HUDEP-2 (cell line): ENCODE results near the gene NOTCH4.
A peak's percentile ranks its signal among the peaks of the same experiment; 100 is the strongest.
"Not testable (repeated sequence)": the region's sequence is repeated elsewhere in the genome, so short reads cannot be mapped to it uniquely, and the experiment has no call there.

Experiments
- DNase-seq, 76 experiments: peaks; one replicate each; lab custom pipeline; 2025; ENCODE audit not compliant: unreplicated experiment in 76 of 76; lab: John Stamatoyannopoulos, UW

The NOTCH4 gene

DNA sequence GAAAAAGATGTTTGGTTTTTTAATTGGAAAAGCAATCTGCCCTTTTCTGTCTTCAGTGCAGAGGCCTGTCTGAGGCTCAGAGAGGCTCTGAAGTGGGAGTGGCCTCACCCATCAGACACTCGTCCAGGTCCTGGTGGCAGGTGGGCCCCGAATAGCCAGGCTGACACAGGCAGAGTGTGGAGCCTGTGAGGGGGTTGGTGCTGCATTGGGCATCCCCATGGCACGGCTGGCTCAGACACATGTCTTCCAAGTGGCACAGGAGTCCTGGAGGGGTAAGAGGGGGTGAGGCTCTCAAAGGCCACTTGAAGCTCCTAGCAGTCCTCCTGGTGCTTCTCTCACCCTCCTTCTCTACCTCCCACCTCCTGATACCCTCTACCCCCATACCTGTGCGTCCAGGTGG, 3.8 kb downstream of the NOTCH4 start:
- no peak for DNase-seq

DNA sequence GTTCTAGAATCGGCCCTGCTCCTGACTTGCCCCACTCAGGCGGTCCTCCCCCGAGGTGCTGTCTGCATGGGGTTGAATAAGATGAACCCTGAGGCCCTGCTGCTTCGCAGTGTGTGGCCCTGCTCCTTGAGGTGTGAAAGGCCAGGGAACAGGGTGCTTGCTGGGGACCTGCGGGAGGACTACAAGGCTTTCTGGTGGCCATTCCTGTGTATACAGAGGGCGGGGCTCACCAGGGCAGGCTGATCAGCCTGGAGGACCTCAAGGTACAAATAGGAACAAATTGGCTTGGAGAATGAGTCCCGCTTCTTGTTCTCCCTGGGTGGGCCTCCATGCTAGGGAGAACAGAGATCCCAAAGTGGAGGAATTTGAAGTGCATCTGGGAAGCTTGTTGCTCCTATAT, 5.7 kb downstream of the NOTCH4 start:
- peak in 1 of 76 experiments; percentile 5 for DNase-seq

DNA sequence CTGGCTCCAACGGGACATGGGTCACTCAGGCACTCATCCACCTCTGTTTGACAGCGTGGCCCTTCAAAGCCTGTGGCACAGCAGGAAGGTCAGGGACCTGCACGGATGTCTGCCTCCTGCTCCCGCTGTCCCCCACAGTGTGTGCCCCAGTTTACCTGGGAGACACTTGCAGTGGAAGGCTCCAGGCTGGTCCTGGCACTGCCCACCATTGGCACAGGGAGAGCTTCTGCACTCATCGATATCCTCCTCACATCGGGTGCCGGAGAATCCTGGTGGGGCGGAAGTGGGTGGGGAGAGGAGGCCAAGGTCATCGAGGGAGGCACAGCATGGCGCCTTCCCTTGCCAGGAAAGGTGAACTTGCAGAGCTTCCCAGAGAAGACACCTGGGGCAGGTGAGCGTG, 6.9 kb downstream of the NOTCH4 start:
- no peak for DNase-seq

DNA sequence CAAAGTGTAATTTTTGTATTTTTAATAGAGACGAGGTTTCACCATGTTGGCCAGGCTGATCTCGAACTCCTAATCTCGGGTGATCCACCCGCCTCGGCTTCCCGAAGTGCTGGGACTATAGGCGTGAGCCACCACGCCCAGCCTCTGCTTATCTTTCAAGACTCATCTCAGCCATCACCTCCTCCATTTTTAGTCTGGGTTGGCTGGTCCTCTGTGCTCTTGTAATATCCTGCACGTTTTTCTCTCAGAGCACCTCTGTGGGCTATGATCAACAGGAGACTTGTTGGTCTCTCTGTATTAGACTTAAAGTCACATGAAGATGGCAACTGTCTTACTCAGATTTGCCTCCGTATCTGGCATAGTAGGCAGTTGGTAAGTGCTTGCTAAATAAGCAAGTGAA, 7.6 kb downstream of the NOTCH4 start:
- DNase-seq: peak in 33 of 76 experiments; percentile 8 to 66 (median 25)

DNA sequence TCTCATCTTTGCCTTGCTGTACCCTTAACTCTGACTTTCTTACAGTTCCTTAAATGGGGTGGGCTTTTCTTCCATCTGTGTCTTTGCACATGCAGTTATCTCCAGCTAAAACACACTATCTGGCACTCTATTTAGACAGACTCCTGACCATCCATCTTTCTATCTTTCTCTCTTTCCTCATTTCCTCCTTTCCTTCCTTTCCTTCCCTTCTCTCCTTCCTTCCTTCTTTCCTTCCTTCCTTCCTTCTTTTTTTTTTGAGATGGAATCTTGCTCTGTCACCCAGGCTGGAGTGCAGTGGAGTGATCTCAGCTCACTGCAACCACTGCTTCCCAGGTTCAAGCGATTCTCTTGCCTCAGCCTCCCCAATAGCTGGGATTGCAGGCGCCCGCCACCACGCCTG, 8.2 kb downstream of the NOTCH4 start:
- no peak for DNase-seq

DNA sequence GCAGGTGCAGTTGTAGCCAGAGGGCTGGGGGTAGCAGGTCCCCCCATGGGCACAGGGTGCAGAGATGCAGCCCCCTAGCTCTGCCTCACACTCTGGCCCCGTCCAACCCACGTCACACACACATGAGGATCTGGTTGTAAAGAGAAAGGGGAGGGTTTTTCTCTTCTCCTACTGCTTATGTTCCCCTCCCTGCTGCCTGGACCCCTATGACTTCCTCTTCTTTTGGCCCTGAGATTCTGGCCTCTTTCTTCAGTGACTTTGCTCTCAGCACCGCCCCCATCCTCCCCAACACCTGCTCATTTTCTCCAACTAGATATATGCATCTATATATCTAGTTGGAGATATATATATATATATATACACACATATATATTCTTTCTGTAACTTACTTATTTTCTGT, 9.7 kb downstream of the NOTCH4 start:
- no peak for DNase-seq

DNA sequence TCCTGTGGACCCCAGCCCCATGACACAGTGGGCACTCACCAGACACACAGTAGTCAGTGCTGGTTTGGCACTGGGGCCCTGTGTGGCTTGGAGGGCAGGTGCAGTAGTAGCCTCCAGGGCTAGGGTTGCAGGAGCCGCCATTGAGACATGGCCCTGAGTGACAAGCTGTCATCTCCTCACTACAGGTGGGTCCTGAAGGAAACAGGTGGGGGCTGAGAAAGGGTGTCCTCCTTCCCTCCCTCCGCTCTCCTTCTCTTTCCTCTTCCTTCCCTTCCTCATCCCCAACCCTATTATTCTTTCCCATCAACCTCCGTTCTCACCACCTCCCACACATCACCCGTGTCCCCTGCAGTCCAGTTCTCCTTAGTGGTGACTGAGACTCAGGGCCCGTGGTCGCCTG, 10.2 kb downstream of the NOTCH4 start:
- DNase-seq: no peak

DNA sequence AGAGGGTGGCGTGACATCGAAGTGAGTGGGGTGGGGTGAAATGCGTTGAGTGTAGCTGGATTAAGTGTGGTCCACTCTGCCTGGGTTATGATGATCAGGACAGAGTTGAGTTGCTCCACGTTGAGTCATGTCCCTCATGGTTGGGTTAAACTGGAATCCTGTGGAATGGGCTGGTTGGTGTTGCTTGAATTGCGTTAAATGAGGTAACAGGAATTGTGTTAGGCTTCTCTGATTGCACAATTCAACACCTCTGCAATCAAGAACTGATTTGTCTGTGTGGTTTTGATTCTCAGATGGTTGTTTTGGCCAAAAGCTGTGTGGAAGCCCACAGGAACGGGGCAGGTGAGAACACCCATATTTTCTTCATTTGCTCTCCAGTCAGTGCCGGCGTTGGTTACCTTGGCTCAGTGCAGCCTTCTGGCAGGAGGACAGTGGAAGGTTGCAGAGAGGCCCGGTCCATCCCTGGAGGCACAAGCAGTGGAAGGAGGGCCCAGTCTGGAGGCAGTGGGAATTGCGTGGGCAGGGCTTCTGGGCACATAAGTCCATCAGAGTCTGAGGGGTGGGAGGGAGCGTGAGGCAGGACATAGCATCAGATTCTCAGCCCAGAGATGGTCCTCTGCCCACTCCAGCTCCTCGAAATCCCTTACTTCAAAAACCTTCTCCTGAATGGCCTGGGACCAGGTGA, 11.6 kb downstream of the NOTCH4 start:
- no peak for DNase-seq

DNA sequence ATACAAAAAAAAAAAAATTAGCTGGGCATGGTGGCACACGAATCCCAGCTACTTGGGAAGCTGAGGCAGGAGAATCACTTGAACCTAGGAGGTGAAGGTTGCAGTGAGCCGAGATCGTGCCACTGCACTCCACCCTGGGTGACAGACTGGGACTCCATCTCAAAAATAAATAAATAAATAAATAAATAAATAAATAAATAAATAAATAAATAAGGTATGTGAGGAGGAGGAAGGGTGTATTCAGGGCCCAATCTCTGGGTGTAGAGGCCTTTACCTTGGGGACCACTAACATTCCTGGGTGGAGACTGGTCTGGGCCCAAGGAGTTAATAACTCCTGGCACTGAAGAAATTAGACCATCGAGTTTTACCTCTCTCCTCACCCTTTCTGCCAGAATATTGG, 12.4 kb downstream of the NOTCH4 start:
- DNase-seq: not testable (repeated sequence)

DNA sequence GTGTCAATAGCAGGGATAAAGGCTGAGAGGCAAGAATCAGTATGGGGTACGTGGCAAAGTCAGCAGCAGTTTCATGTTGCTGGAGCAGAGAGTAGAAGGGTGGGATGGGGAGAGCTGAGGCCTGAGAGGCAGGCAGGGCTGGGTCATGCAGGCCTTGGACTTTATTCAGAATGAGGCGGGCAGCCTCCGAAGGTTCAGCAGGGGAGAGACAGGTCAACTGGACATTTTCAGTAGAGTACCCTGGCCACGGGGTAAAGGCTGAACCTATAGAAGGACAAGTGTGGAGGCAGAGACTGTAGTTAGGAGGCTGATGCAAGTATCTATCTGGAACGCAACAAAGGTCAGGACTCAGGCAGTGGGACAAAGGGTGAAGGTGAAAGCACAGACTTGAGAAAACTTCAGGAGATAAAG, 13.7 kb downstream of the NOTCH4 start:
- no peak for DNase-seq

DNA sequence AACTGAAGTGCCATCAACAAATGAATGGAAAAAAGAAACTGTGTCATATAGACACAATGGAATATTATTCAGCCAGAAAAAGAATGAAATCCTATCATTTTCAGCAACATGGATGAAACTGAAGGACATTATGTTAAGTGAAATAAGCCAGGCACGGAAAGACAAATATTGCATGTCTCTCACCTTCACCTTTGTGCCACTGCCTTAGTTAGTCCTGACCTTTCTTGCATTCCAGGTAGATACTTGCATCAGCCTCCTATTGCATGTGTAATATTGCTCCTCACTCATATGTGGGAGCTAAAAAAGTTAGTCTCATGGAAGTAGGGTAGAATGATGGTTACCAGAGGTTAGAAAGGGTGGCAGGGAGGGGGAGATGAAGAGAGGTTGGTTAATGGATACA, 14.9 kb downstream of the NOTCH4 start:
- no peak for DNase-seq

DNA sequence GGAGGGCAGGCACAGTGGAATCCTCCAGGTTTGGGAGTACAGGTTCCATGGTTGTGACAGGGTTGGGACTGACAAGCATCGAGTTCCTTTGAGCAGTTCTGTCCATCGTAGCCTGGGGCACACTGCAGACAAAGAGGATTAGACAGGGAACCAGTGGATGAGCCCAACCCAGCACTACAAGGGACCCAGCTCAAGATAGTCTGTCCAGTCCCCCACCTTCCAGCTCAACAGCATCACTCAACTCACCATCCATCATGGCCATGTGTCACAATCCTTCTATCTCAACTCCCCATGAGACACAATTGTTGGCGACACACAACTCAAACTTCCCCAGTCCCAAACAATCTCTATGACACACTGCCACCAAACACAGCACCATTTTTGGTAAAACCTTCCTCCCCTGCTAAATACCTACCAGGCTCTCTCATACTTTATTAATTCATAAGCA, 19.6 kb downstream of the NOTCH4 start:
- no peak for DNase-seq

DNA sequence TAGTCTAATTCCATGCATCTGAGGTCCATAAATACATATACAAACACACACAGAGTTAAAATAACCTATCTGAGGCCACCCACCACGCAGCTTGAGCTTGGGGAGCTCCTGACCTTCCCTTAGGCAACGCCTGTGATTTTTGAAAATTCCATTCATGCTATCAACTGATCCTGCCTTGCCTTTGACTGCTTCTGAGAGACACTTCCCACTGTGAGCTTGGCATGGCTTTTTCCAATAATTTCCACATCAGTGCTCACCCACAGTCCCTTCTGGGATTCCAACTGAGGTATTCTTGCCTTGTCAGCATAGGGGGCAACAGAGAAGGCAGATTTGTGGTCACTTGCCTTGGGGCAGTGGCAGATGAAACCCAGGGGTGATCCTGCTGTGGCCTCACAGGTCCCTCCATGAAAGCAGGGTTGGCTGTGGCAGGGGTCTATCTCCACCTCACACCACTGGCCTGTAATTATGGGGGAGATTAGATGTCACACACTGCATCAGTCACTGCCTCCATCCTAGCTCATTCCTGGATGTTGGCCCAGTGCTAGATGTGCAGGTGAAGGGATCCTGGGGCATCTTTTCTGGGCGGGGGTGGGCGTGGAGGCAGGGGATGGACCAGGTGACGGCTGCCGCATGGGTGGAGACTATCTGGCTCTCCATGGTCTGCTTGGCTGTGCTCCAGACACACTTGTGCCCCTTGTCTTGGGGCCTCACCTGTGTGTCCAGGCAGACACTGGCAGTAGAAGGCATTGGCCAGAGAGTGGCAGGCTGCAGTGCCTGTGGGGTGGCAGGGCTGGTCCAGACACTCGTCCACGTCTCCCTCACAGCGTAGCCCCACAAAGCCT, 20.2 kb downstream of the NOTCH4 start:
- DNase-seq: no peak

DNA sequence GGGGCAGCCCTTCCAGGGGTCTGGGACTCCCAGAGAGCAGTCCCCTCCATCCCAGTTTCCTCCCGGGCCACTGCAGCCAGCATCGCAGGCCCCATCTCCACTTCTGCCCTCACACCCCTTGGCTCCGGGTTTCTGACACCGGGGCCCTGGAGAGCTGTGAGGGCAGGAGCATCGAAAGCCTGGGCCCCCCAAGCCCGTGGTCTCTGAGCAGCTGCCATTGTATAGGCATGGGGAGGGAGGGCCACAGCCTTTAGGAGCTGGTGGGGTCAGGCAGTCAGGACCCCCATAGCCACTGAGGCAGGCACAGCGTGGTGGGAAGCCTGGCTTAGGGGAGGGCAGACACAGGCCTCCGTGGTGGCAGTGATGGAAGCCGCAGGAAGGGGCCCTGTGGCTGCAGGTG, 21.7 kb downstream of the NOTCH4 start:
- DNase-seq: no peak

DNA sequence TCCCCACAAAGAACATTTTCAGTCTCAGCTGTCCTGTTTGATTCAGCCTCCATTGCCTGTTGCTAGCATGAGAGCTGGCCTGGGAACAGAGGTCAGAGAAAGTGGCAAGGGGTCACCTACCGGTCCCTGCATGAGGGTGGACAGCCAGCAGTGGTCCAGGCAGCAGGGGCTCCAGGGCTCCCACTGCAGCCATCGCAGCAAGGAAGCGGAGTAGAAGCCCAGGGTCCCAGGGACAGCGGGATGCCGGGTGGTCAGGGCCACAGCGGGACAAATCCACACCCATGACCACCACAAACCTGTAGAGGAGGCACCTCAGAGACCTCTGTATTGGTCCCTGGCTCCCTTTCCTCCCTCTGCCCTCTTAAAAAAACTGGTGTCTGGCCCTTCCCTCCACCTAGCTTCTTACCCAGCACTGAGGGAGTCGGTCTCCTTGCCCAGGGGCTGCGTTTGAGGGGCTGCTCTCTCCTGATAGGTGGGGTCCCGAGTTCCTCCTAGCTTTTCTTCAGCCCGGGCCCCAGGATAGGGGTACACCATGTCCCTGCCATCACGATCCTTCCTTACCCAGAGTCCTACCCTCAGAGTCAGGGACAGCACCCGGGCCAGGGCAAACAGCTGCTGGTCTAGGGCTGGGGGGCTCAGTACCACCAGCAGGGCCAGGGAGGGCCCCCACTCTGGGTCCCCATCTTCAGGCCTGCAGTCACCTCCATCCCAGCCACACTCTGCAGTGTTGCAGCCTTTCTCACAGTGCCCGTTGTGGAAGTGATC, 23.0 kb downstream of the NOTCH4 start:
- no peak for DNase-seq

DNA sequence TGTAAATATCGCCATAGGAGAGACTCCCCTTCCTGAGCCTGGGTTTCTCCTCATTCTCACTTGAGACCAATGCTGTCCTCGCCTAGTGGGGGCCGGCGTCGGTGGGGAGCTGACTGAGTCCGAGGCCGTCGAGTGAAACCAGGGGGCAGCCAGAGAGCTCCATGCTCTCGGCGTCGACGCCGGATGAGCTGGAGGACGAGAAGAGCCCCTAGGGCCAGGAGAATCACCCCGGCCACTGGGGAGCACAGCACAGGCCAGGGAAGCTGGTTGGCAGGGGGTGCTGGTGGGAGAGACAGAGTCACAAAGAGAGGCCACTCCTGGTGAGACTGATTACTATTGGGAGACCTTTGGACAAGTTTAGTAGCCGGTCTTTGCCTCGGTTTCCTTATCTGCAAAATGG, 25.0 kb downstream of the NOTCH4 start:
- no peak for DNase-seq

DNA sequence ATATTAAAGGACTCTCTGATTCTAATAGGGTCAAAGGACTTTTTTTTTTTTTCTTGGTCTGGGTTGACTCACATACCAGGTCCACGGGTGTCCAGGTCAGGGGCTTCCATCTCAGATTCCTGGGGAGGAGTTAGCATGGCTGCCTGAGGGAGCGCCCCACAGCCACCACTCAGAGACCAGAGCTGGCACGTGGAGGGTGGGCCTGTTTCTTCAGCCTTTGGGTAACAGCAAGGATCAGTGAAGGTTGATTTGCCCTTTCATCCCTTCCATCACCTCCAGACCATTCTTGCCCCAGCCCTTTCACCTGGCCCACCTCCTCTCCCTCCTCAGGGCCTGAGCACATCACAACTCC, 25.5 kb downstream of the NOTCH4 start:
- no peak for DNase-seq

DNA sequence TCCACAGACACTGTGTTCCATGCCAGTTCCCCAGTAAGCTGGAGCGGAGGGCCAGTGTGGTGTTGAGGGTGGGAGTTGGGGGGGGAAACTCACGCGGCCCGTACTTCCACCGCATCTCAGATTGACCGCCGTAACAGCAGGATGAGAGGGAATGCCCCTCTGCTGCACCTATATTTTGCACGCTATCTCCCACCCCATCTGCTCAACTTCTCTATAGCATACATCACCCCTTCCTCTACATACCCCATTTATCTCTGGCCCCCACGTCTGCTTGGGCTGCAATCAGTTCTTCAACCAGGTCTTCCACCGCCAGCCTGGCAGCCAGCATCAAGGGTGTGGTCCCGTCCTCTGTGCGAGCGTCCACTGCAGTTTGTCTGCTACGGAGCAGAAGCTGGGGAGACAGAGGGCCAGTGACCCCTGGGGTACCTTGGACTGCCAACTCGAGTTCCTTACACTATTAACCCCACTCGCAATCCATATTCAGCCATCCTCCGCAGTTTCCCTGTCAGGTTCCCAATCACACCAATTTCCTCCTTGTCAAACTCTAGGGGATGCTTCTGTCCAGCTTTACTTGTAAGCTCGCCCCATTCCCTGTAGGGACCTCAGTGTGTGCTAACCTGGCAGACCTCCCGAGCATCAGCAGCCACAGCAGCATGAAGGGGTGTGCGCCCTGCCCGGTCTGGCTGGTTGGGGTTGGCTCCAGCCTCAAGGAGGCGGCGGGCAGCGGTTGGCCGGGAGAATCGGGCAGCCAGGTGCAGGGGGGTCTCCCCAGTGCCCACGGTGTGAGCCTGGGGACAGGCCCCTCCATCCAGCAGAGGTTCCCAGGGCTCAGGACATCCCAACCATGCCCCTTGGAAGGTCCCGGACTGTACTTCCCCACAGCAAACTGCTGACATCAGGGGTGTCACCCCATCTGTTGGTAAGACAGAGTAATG, 26.9 kb downstream of the NOTCH4 start:
- peak in 15 of 76 experiments; percentile 16 to 50 (median 32) for DNase-seq

DNA sequence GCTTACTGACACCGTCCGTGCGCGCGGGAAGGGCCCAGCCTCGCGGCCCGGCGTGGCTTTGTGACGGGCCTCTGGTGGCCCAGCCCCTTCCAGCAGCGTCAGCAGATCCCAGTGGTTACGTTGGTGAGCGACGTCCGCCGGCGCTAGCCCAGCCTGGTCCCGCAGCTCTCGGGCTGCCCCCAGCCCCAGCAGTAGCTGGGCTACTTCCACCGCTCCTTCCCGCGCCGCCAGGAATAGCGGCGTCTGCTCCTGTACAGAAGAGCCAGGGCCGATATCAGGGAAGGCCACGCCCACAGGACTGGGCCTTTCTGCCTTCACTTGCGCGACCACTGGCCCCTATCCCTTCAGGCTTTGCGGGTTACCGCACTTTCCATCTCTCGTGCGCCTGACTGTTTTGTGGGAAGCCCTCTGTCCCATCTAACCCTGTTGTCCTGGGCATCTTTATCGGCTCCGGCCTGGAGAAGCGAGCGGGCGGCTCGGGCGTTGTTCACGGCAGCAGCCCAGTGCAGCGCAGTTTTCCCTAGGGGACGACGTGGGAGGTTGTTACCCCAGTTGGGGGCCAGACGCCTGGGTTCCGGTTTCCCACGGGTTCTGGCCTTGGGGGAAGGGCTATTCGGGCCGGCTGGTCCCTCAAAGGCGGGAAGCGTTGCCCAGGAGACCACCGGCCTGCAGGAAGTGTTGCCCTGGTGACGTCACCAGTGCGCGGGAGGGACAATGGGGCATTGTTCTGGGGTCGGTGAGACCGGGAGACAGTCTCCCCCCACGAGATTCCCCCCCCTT, 27.8 kb downstream of the NOTCH4 start:
- peak in 52 of 76 experiments; percentile 25 to 98 (median 57) for DNase-seq

DNA sequence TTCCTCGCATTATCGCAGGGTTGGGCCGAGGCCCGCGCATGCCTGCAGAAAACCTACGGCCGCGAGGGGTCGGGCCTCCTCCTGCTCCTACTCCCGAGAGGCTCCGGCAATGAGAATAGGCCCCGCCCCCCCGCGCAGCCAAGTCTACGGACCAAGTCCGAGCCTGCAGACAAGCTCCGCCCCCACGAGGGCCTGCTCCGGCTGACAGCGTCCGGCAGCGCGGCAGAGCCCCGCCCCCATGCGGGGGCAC, 28.3 kb downstream of the NOTCH4 start:
- peak in 75 of 76 experiments; percentile 98 to 100 (median 100) for DNase-seq
